Stimulated activated CD4-positive, alpha-beta T cell treated with anti-CD3 and anti-CD28 coated beads, Interleukin-4, amount 100 ng/mL, for 48 hours (primary cell): ENCODE results near the gene ARMC8.
A peak's percentile ranks its signal among the peaks of the same experiment; 100 is the strongest.
"Not testable (repeated sequence)": the region's sequence is repeated elsewhere in the genome, so short reads cannot be mapped to it uniquely, and the experiment has no call there.

Source experiments
- DNase-seq, 2 donors: peaks; one replicate each; pipeline ENCODE4 v3.0.0-alpha.2; 2020; ENCODE audit warnings: low read depth in 2 of 2

ARMC8 gene, protein sequence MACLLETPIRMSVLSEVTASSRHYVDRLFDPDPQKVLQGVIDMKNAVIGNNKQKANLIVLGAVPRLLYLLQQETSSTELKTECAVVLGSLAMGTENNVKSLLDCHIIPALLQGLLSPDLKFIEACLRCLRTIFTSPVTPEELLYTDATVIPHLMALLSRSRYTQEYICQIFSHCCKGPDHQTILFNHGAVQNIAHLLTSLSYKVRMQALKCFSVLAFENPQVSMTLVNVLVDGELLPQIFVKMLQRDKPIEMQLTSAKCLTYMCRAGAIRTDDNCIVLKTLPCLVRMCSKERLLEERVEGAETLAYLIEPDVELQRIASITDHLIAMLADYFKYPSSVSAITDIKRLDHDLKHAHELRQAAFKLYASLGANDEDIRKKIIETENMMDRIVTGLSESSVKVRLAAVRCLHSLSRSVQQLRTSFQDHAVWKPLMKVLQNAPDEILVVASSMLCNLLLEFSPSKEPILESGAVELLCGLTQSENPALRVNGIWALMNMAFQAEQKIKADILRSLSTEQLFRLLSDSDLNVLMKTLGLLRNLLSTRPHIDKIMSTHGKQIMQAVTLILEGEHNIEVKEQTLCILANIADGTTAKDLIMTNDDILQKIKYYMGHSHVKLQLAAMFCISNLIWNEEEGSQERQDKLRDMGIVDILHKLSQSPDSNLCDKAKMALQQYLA

DNA sequence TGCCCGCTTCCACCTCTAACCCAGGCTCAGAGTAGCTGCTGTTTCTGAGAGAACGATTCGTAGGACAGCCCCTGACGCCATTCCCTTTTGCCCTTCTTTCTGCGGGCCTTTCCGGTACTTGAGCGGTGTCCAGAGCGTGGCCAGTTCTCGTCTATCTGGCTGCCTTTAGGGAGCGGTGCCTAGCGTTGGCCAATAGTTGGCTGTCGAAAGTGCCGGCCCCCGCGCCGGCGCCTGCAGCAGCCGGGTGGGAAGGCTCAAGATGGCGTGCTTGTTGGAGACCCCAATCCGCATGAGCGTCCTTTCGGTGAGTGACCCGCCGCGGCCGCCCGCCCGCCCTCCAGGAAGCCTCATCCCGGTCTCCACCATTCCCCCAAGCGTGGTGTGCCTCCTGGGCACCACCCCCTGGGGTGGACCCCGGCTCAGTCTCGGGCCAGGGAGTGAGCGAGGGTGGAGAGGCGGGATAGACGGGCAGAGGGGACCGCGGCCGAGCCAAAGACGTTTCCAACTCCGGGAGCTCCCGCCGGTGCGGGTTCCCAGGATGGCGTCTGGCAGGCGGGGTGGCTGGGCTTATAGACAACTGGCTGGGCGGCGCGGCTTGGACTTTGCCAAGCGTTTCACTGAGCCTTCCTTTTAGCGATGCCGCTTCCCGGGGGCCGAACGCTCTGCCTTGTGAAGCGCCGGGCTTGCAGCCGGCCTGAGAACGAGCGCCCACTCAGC lies at the start of gene ARMC8:
Gene ARMC8, plus strand, starts transcription at position 6 of the 717 bp plus-strand sequence. Its CDS starts 254 bp downstream, at position 260.
- DNase-seq = peak; percentile 18 to 28

DNA sequence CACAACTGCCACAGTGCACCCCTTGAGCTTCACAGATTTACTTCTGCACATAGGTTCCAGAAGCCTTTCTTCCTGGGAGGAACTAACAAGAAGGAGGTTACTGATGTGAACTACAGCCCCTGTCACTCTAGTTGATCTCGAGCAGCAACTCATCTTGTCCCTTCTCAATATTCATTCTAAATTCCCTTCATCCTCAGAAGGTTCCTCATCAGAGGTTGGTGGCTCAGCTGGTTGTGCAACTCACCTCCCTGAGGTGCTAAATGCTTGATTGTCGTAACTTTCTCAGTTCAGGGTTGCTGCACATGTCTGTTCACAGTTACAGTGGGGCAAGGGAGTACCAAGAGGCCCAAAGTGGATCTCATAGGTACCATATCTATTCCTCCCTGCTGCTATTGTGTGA lies 49.2 kb upstream of the ARMC8 start:
- no peak for DNase-seq

DNA sequence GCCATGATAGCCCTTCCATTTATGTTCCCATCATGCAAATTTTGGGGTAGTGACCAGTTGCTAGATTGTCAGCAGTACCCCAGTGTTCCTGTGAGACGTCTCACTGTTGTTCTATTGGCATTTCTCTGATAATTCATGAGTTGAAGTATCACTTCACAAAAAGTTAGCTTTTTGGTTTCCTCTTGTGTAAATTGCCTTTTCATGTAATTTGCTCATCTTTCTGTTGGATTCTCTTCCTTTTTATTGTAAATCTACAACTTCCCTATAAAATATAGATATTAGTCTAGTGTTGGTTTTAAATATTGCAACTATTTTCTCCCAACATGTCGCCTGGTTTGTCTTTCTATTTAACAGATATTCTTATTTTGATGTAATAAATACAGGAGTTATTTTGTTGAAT lies 47.4 kb upstream of the ARMC8 start:
- no peak for DNase-seq

DNA sequence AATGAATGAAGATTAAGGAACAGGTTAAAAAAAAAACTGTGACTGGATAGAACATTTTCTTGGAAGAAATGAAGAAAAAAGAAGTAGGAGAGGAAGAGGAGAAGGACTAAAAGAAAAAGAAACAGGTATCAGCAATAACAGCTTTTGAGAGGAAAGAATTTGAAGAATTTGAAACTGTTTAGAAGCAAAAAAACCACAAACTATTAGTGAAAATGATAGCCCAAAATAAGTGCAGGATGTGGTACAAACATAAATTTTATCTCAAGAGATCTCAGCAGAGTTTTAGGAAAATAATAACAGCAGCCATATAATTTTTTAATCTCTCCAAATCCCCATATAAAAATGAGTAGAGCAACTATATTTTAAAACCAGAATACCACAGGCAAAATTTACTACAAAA lies 46.2 kb upstream of the ARMC8 start:
- DNase-seq = no peak

DNA sequence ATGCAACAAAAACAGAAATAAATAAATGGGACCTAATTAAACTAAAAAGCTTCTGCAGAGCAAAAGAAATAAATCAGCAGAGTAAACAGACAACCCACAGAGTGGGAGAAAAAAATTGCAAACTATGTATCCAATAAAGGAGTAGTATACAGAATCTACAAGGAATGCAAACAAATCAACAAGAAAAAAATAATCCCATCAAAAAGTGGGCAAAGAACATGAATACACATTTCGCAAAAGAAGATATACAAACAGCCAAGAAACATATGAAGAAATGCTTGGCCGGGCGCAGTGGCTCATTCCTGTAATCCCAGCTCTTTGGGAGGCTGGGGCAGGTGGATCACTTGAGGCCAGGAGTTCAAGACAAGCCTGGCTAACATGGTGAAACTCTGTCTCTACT lies 44.9 kb upstream of the ARMC8 start:
- not testable (repeated sequence) for DNase-seq

DNA sequence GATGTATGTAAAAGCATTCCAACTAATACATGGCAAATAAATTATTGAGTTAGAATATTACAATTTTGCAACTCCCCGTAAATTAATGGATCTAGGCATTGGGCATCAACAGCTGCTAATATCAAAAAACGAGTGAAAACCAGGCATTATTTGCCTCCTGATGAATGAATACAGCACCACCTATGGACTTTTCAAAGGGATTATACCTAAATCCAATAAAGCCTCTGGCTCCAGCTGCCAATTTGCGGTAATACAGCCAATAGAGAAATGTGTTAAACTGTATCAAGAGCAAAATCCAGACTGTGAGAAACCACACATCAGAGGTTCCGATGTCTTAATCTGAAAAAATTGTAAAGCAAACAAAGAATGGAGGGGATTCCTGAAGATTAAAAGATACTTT lies 38.6 kb upstream of the ARMC8 start:
- DNase-seq = no peak

DNA sequence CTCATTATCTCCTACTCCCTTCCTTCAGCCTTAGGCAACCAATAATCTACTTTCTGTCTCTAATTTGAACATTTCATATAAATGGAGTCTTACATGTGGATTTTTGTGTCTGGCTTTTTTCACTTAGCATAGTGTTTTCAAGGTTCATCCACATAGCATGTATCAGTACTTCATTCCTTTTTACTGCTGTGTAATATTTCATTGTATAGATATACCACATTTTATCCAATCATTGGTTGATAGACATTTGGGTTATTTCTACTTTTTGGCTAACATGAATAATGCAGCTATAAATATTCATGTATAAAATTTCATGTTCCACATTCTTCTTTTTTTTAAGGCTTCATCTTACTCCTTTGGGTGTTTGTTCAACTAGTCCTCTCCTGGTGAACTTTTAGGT lies 32.6 kb upstream of the ARMC8 start:
- DNase-seq = no peak

DNA sequence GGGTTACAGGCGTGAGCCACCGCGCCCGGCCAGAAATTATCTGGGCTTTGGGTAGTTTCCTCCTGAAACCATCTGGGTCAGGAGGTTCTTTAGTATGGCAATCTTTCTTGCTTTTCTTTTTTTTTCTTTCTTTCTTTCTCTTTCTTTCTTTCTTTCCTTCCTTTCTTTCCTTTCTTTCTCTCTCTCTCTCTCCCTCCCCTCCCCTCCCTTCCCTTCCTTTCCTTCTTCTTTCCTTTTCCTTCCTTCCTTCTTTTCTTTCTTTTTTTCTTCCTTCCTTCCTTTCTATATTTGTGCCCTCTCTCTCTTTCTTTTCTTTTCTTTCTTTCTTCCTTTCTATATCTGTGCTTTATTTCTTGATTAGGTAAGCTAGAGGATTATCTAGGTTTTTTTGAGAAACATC lies 29.4 kb upstream of the ARMC8 start:
- DNase-seq = no peak

DNA sequence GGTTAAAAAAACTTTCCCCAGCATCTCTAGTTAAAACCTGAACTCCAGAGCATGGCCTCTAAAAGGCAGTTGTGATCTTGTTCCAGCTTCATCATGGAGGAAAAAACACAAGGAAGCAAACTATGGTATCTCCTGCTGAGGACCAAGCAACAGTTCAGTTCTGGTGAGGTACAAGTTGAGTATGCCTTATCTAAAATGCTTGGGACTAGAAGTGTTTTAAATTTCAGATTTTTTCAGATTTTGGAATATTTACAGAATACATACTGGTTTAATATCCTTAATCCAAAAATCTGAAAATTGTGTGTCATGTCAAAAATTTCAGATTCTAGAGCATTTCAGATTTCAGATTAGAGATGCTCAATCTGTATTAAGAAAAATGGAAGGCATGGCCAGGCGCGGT lies 22.0 kb upstream of the ARMC8 start:
- DNase-seq = no peak

DNA sequence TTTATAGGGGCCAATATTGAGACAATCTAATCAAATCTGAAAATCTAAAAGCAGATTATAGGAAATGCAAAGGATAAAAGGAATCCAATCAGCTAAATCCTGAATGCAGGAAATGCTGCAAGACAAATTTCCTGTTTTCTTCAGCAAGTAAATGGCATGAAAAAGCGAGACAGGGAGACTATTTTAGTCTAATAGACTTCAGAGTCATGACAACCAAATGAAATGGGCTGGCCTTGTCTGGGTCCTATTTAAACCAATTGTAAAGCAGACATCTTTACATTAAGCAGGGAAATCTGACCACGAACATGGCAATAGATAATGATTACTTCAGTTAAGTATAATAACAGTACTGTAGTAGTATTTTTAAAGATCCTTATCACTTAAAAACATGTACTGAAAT lies 14.5 kb upstream of the ARMC8 start:
- no peak for DNase-seq

DNA sequence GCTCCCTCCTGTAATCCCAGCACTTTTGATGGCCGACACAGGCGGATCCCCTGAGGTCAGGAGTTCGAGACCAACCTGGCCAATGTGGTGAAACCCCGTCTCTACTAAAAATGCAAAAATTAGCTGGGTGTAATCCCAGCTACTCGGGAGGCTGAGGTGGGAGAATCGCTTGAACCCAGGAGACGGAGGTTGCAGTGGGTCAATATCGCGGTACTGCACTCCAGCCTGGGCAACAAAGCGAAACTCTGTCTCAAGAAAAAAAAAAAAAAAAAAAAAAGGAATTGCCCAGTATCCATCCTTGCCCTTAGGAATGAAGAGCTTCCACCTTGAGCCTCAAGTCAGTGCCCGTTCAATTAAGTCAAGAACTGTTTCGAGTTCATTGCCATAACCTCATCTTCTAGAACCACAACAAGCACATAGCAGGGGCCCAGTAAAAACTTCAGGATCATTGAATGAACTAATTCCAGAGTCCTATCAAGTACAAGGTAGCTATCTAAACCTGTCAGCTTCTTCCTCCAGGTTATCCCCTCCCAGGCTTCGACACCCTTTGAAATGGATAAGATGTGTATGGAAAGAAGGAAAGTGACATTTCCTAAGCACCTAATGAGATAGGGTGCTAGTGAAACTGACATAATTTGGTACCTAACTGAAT lies 13.2 kb upstream of the ARMC8 start:
- no peak for DNase-seq

DNA sequence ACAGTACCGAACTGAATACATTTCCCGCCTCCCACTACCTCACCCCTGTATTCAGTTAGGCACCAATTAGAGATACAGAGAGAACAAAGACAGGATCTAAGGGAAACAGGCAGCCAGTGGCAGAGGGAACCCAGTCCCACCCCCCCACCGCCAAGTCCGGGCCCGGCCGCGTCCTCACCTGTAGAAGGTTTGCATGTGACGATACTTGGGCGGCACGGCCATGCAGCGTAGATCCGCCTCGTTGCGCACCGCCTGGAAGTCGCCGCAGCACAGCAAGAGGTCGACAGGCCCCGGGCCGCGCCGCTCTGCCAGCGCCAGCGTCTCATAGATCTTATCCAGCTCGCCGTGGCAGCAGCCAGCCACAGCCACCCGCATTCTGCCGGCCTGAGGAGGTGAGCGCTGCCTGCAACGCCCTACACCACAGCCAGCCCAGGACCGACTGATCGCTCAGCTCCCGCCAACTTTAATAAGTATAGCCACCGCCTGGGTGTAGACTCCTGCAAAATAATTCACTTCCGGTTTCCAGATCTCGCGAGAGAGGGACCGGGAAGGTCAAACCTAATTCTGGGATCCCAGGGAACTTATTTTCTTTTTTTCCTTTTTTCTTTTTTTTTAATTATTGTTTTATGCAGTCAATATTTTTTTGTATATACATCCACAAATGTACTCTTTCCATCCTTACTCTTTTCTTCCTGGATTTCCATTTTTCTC lies 12.5 kb upstream of the ARMC8 start, which contains the start of gene DBR1:
Gene DBR1, minus strand, starts transcription at position 501 of the 711 bp plus-strand sequence. Its CDS starts 126 bp downstream, at position 375.
- peak; percentile 58 to 68 for DNase-seq

DNA sequence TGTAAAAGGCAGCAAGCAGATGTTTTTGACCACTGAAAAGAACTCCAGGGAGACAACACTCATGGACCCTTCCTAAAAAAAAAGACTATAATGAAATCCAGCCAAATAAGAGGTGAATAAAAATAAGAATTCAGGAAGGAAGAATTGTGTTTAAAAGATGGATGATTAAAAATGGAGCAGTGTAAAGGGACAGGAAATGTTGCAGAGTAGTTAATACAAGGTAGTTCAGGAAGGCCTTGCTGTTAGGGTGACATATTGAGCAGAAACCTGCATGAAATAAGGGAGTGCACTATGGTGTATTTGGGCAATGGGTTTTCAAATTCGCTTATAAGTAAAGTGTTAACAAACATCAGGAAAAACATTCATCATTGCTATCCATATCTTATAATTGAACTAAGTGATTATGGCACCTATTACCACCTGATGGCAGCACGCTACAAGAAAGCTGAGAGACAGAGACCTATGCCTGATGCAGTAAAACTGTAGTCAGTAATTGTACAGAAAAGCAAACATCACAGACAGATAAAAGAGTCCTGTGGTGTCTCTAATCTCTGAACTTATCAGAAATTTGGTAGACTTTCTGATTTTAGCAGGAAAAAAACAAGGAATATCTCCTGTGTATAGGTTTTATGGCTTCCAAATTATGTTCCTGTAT lies 6.6 kb upstream of the ARMC8 start:
- DNase-seq = no peak

DNA sequence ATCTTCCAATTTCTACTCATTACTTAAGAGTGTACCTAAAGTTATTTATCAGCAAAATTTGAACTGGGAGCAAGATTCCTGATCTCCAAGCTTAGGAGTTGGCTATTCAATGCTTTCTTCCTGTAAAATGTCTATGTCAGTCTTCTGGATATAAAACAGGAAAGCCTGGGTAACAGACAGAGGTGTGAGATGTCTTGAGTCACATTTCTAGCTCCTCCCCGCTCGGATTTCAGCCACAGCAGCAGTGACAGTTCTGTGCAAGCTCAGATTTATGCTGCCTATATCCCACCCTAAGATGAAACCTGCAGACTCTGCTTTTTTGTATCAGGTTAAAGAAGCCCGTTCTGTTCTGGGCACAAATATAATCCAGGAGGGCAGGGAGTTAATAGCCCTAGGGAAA lies 2.1 kb upstream of the ARMC8 start:
- no peak for DNase-seq

DNA sequence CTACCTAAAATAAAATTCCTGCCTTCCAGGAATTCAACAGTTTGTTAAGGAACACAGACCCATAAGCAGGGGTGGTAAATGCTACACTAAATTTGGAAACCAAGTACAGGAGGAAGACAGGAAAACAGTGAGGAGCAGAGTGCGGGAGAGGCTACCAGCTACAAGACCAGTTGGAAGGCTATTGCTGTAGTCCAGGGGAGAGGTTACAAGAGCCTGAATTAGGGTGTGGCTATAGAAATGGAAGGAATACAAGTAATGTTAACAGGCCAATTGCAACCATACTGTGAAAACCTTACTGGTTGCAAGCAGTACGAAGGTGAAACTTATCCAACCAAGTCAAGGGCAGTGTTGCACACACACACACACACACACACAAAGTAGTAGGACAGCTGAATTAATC lies 880 bp upstream of the ARMC8 start:
- DNase-seq = no peak

DNA sequence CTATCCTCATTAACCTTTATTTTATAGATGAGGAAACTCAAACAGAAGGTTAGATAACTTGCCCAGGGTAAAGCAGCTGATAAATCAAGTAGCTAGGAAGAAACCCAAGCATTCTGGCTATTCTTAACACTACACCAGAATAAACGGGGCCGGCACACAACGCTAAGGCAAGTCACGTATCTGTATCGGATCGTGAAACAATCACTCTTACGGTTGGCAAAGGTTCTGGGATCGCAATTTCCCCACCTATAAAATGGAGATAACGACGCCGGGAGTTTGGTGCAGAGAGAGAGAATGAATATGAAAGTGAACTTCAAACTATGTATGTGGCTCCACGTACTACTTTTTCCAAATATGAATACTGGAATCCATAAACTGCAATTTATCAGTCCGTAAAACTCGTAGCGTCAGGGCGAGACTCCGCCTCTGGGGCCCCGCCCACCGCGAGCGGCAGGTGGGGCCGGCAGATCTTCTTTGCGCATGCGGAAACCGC lies 252 bp upstream of the ARMC8 start:
- DNase-seq = peak; percentile 82 to 85

DNA sequence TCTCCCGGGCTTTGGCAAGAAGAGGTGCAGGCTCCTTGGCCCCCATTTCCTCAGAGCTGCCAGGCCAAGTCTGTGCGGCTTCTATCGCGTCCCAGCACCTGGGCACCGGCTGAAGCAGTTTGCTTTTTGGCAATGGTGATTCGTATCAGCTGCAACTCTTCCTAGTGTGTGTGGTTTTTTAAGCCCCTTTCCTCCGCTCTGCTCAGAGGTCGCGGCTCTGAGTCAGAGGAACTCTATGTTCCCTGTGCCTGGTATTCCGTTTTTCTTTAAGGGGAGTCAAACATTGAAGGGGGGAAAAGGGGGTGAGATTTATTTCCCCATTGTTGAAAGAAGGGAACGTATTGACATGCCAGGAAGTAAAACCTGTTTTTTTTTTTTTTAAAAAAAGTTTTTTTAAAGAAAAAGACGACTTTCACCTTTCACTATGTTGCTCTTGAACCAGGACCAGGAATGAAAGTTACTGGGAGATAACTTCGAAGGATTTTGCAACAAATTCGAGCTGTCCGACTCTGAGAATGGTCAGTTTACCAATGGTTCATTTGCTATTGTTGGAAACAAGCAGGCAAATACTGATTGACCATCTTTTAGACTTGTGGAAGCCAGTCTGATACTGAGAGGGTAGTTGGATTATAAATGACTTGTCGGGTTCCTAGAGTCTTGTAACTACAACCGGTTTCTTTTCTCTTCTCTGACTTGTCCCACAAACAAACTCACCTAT lies 1.1 kb downstream of the ARMC8 start:
- DNase-seq = no peak

DNA sequence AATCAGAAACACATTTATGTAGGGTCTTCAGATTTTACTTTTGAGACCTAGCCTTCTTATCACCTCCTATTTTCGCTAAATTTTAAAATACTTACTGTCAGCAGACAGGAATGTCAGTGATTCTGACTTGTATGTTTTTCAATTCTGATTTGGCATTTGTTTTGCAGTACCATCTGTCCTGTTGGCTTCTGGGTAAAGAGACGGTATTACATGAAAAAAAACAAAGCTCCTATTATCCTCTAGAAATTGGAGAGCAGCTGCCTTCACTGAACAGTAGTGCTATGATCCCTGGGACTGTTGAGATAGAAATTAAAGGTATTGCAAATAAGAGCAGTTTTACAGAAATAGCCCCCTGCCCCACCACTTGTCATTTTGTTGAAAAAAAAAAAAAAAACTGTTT lies 8.4 kb downstream of the ARMC8 start:
- DNase-seq = no peak

DNA sequence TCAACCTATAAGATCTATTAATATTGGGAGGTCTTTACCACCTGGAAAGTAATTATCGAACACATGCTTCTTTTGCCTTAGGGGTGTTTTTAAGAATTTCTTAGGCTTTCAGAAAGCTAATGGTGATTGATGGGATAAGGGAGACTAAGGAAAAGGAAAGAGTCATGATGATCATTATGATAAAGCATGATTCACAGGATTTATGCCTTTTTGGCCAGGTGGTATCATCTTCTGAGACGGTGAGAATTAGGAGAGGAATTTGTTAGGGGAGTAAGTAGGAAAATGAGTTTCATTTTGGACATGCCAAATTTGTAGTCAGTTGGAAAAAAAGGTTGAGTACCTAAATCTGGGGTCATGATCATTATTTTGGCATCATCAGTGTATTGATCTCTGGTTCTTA lies 8.9 kb downstream of the ARMC8 start:
- DNase-seq = no peak

DNA sequence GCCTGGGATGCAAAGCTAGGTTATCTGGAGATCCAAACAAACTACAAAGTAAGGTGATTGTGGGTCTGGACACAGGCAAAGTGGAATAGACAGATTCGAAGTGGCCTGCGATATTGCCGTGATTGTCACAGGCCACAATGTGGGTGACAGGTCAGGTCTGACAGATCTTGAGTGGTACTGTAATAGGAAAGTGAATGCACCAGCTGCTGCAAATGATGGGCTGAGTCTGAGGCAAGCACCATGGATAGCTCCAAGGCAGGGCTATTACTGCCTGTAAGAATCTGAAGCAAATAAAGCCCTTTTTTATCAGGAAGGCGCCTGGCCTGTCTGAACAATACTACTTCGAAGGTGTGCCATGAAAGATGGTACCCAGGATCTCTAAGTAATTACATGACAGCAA lies 10.0 kb downstream of the ARMC8 start:
- no peak for DNase-seq
